WTC11 (cell line): ENCODE results near the gene TCAIM. TPM values are rescaled to one million over a fixed set of nuclear protein-coding genes. Genes with fewer than 3 reads are reported as not detected.
A peak's percentile ranks its signal among the peaks of the same experiment; 100 is the strongest.

Source experiments
- ATAC-seq: fragments of 200-7000 bp; cut with Tn5 transposase; 2 replicates; pipeline ENCODE4 v1.10.0; 2021; ENCODE audit warnings: mild to moderate bottlenecking, moderate library complexity
- CTCF ChIA-PET: fragments of 300-600 bp; sonication (Branson Sonifier 250); formaldehyde crosslinking; loops from one replicate; lab custom pipeline; 2021; ENCODE audit warnings: antibody characterized with exemption; lab: Charles Lee
- POLR2A ChIA-PET: fragments of 350-600 bp; sonication (Branson Sonifier 250); formaldehyde crosslinking; loops from one replicate; lab custom pipeline; 2021; ENCODE audit warnings: antibody characterized with exemption; lab: Charles Lee
- DNase-seq: peaks from one replicate; pipeline ENCODE4 v3.0.0; 2021; ENCODE audit warnings: low spot score
- H3K27ac Mint-ChIP-seq: 2 replicates; pipeline ENCODE4 v1.8.0; 2021; ENCODE audit warnings: mixed read lengths
- H3K27me3 Mint-ChIP-seq: 2 replicates; pipeline ENCODE4 v1.8.0; 2021; ENCODE audit warnings: low read depth, mild to moderate bottlenecking, moderate library complexity, mixed read lengths
- H3K36me3 Mint-ChIP-seq: 2 replicates; pipeline ENCODE4 v1.8.0; 2021; ENCODE audit warnings: mixed read lengths
- H3K4me1 Mint-ChIP-seq: 2 replicates; pipeline ENCODE4 v1.8.0; 2022; ENCODE audit warnings: mixed read lengths
- H3K4me3 Mint-ChIP-seq: 2 replicates; pipeline ENCODE4 v1.8.0; 2021; ENCODE audit warnings: mild to moderate bottlenecking, moderate library complexity, mixed read lengths
- H3K9me3 Mint-ChIP-seq: 2 replicates; pipeline ENCODE4 v1.8.0; 2021; ENCODE audit warnings: mixed read lengths
- CREB1 ChIP-seq: sonication (generic); formaldehyde crosslinking; IDR thresholded peaks from 2 replicates; pipeline ENCODE4 v1.8.0; 2023; ENCODE audit warnings: mild to moderate bottlenecking, missing genetic modification reagents
- FOXP1 ChIP-seq: sonication (generic); formaldehyde crosslinking; IDR thresholded peaks from 2 replicates; pipeline ENCODE4 v1.8.0; 2022; ENCODE audit warnings: missing genetic modification reagents, mild to moderate bottlenecking, moderate library complexity, borderline replicate concordance
- GTF2I ChIP-seq: fragments of 250-450 bp; sonication (Bioruptor Pico); conservative IDR thresholded peaks from 2 replicates; pipeline ENCODE4 v1.4.0; 2021; ENCODE audit warnings: mild to moderate bottlenecking
- HMGA2 ChIP-seq: fragments of 250-450 bp; sonication (Bioruptor Pico); IDR thresholded peaks from 2 replicates; pipeline ENCODE4 v1.4.0; 2021; ENCODE audit warnings: mild to moderate bottlenecking, moderate library complexity
- JAZF1 ChIP-seq: fragments of 250-450 bp; sonication (Bioruptor Pico); IDR thresholded peaks from 2 replicates; pipeline ENCODE4 v1.9.0; 2021; ENCODE audit warnings: moderate library complexity, mild to moderate bottlenecking, inconsistent platforms
- OVOL2 ChIP-seq: fragments of 250-450 bp; sonication (Bioruptor Pico); IDR thresholded peaks from 2 replicates; pipeline ENCODE4 v1.9.0; 2021; ENCODE audit warnings: mild to moderate bottlenecking, borderline replicate concordance
- PRRX2 ChIP-seq: fragments of 250-450 bp; sonication (Bioruptor Pico); IDR thresholded peaks from 2 replicates; pipeline ENCODE4 v1.8.0; 2021; ENCODE audit warnings: mild to moderate bottlenecking
- RELA ChIP-seq: sonication (generic); formaldehyde crosslinking; IDR thresholded peaks from 2 replicates; pipeline ENCODE4 v1.8.1; 2022; ENCODE audit warnings: missing genetic modification reagents, mild to moderate bottlenecking, borderline replicate concordance
- TEAD1 ChIP-seq: sonication (generic); formaldehyde crosslinking; IDR thresholded peaks from 2 replicates; pipeline ENCODE4 v1.8.0; 2022; ENCODE audit warnings: mild to moderate bottlenecking, missing genetic modification reagents
- ZNF416 ChIP-seq: fragments of 250-450 bp; sonication (Bioruptor Pico); IDR thresholded peaks from 2 replicates; pipeline ENCODE4 v1.9.0; 2021; ENCODE audit warnings: mild to moderate bottlenecking, inconsistent platforms
- total RNA-seq: library from RNA; stranded (reverse); gene quantifications from 3 replicates; pipeline ENCODE4 v1.2.3, GENCODE V29; 2021
- TF ChIP-seq, protein P1 (sequence below): sonication (generic); formaldehyde crosslinking; IDR thresholded peaks from 2 replicates; pipeline ENCODE4 v1.8.0; 2022; ENCODE audit warnings: mild to moderate bottlenecking, missing genetic modification reagents
- TF ChIP-seq, protein P2 (sequence below): sonication (generic); formaldehyde crosslinking; IDR thresholded peaks from 2 replicates; pipeline ENCODE4 v1.8.1; 2023; ENCODE audit warnings: mild to moderate bottlenecking, missing genetic modification reagents
- TF ChIP-seq, protein P3 (sequence below): sonication (generic); formaldehyde crosslinking; IDR thresholded peaks from 2 replicates; pipeline ENCODE4 v1.8.0; 2022; ENCODE audit warnings: mild to moderate bottlenecking, missing genetic modification reagents
- TF ChIP-seq, protein P4 (sequence below): sonication (generic); formaldehyde crosslinking; IDR thresholded peaks from 2 replicates; pipeline ENCODE4 v1.8.0; 2022; ENCODE audit warnings: missing genetic modification reagents
- TF ChIP-seq, protein P5 (sequence below): sonication (generic); formaldehyde crosslinking; IDR thresholded peaks from 2 replicates; pipeline ENCODE4 v1.8.1; 2022; ENCODE audit warnings: low read depth, missing genetic modification reagents, borderline replicate concordance
- TF ChIP-seq, protein P6 (sequence below): fragments of 200-600 bp; IDR thresholded peaks from 2 replicates; pipeline ENCODE4 v1.8.0; 2022; ENCODE audit warnings: antibody characterized with exemption
- TF ChIP-seq, protein P7 (sequence below): fragments of 250-450 bp; sonication (Bioruptor Pico); IDR thresholded peaks from 2 replicates; pipeline ENCODE4 v1.9.0; 2021; ENCODE audit warnings: mild to moderate bottlenecking

Gene TCAIM
- total RNA-seq, 1 experiment from 2014 or later: 18.9 TPM

DNA sequence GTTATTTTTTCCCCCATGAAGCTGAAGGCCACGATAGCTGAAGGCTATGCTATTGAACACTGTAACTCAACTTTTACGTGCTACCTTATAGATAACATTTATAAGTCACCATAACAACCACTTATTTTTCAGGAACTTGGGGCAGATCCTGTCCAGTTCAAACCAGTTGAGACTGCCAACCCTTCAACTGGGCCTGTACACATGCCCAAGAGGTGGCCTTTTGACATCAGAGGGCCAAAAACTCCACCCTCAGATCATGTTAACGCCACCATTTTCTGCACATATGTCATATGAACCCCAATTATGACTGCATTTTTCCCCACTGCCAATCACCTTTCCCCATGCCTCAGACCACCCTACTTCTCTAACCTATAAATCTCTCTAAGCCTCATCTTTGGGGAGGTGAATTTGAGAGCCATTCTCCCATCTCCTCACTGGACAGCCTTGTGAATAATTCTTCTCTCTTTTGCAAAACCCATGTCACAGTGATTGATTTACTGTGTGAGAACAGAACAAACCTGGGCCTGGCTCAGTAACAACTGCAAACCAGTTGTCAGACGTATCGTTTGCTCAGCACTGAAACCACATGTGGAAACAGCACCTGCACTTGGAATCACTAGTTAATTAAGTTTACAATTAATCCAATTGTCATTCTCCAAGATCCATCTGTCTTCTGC lies 96.4 kb downstream of the TCAIM start (continued):
- TF ChIP-seq, protein P1, sequence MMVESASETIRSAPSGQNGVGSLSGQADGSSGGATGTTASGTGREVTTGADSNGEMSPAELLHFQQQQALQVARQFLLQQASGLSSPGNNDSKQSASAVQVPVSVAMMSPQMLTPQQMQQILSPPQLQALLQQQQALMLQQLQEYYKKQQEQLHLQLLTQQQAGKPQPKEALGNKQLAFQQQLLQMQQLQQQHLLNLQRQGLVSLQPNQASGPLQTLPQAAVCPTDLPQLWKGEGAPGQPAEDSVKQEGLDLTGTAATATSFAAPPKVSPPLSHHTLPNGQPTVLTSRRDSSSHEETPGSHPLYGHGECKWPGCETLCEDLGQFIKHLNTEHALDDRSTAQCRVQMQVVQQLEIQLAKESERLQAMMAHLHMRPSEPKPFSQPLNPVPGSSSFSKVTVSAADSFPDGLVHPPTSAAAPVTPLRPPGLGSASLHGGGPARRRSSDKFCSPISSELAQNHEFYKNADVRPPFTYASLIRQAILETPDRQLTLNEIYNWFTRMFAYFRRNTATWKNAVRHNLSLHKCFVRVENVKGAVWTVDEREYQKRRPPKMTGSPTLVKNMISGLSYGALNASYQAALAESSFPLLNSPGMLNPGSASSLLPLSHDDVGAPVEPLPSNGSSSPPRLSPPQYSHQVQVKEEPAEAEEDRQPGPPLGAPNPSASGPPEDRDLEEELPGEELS (CRISPR knock-in tag): no peak
- TF ChIP-seq, protein P2, sequence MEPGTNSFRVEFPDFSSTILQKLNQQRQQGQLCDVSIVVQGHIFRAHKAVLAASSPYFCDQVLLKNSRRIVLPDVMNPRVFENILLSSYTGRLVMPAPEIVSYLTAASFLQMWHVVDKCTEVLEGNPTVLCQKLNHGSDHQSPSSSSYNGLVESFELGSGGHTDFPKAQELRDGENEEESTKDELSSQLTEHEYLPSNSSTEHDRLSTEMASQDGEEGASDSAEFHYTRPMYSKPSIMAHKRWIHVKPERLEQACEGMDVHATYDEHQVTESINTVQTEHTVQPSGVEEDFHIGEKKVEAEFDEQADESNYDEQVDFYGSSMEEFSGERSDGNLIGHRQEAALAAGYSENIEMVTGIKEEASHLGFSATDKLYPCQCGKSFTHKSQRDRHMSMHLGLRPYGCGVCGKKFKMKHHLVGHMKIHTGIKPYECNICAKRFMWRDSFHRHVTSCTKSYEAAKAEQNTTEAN (CRISPR knock-in tag): no peak

DNA sequence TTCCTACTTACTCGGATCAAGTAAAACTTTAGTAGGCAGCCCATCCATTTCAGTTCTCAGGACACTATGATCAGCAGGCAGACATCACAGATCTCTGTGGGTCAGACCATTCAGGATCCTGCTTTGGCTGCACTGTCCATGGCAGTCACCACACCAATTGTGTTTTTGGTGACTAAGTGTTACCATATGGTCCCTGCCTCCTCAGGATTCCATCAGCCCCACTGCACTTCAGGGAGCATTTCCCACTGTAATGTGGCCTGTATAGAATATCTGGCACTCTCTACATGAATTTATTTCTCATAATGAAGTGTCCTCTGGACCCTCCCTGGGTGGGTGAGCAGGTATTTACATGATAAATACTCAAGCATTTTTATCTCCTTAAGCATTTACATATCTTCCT lies 97.6 kb downstream of the TCAIM start:
- CTCF ChIA-PET: no interaction called here
- no peaks in the 10 kb centered on the region for H3K9me3 Mint-ChIP-seq
- TF ChIP-seq PRRX2 (CRISPR knock-in tag) (no peak), HMGA2 (no peak), GTF2I (no peak), FOXP1 (CRISPR knock-in tag) (no peak)
- TF ChIP-seq, protein P3, sequence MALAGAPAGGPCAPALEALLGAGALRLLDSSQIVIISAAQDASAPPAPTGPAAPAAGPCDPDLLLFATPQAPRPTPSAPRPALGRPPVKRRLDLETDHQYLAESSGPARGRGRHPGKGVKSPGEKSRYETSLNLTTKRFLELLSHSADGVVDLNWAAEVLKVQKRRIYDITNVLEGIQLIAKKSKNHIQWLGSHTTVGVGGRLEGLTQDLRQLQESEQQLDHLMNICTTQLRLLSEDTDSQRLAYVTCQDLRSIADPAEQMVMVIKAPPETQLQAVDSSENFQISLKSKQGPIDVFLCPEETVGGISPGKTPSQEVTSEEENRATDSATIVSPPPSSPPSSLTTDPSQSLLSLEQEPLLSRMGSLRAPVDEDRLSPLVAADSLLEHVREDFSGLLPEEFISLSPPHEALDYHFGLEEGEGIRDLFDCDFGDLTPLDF (CRISPR knock-in tag): no peak
- TF ChIP-seq, all 79 proteins: peak for 0
- peaks cover 3% of the 10 kb centered on the region; the same call in 1 of the 2 replicates for H3K36me3 Mint-ChIP-seq
- H3K4me3 Mint-ChIP-seq: no peak overlapping the region
- H3K27ac Mint-ChIP-seq: peak overlapping the region; percentile 19
- H3K4me1 Mint-ChIP-seq: peaks cover 10% of the 10 kb centered on the region
- no peak; the same call in 1 of the 2 replicates for ATAC-seq
- POLR2A ChIA-PET: no interaction called here
- no peak for DNase-seq
- peaks cover 2% of the 10 kb centered on the region; the same call in 1 of the 2 replicates for H3K27me3 Mint-ChIP-seq

DNA sequence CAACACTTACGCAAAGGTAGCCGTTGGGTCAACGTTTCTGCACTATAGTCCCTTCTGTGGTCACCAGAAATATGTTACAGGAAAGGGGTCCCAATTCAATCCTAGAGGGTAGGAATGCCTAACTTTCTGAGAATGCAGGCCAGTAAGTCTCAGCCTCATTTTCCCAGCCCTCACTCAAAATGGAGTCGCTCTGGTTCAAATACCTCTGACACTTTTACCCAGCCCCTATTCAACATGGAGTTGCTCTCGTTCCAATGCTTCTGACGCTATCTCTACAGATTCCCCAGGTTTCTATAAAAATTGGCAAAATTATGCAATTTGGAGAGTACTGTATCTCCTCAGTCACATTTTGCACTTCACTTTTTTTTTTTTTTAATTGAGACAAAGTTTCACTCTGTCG lies 99.2 kb downstream of the TCAIM start:
- DNase-seq (no peak), ATAC-seq (no peak)
- Mint-ChIP-seq H3K36me3 (peaks cover 11% of the 10 kb centered on the region), H3K4me3 (no peak overlapping the region), H3K27me3 (peaks cover 2% of the 10 kb centered on the region; the same call in 1 of the 2 replicates), H3K4me1 (peaks cover 10% of the 10 kb centered on the region), H3K27ac (no peak overlapping the region), H3K9me3 (no peaks in the 10 kb centered on the region)
- ChIA-PET POLR2A (no interaction called here), CTCF (no interaction called here)
- no peak for TF ChIP-seq RELA (CRISPR knock-in tag)
- TF ChIP-seq ZNF416 (CRISPR knock-in tag): no peak
- no peak for TF ChIP-seq TEAD1
- TF ChIP-seq CREB1 (CRISPR knock-in tag): no peak
- TF ChIP-seq, protein P4, sequence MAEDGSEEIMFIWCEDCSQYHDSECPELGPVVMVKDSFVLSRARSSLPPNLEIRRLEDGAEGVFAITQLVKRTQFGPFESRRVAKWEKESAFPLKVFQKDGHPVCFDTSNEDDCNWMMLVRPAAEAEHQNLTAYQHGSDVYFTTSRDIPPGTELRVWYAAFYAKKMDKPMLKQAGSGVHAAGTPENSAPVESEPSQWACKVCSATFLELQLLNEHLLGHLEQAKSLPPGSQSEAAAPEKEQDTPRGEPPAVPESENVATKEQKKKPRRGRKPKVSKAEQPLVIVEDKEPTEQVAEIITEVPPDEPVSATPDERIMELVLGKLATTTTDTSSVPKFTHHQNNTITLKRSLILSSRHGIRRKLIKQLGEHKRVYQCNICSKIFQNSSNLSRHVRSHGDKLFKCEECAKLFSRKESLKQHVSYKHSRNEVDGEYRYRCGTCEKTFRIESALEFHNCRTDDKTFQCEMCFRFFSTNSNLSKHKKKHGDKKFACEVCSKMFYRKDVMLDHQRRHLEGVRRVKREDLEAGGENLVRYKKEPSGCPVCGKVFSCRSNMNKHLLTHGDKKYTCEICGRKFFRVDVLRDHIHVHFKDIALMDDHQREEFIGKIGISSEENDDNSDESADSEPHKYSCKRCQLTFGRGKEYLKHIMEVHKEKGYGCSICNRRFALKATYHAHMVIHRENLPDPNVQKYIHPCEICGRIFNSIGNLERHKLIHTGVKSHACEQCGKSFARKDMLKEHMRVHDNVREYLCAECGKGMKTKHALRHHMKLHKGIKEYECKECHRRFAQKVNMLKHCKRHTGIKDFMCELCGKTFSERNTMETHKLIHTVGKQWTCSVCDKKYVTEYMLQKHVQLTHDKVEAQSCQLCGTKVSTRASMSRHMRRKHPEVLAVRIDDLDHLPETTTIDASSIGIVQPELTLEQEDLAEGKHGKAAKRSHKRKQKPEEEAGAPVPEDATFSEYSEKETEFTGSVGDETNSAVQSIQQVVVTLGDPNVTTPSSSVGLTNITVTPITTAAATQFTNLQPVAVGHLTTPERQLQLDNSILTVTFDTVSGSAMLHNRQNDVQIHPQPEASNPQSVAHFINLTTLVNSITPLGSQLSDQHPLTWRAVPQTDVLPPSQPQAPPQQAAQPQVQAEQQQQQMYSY (CRISPR knock-in tag): no peak
- TF ChIP-seq, protein P5, sequence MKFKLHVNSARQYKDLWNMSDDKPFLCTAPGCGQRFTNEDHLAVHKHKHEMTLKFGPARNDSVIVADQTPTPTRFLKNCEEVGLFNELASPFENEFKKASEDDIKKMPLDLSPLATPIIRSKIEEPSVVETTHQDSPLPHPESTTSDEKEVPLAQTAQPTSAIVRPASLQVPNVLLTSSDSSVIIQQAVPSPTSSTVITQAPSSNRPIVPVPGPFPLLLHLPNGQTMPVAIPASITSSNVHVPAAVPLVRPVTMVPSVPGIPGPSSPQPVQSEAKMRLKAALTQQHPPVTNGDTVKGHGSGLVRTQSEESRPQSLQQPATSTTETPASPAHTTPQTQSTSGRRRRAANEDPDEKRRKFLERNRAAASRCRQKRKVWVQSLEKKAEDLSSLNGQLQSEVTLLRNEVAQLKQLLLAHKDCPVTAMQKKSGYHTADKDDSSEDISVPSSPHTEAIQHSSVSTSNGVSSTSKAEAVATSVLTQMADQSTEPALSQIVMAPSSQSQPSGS (CRISPR knock-in tag): no peak
- TF ChIP-seq, protein P3 (CRISPR knock-in tag): no peak
- TF ChIP-seq, protein P6, sequence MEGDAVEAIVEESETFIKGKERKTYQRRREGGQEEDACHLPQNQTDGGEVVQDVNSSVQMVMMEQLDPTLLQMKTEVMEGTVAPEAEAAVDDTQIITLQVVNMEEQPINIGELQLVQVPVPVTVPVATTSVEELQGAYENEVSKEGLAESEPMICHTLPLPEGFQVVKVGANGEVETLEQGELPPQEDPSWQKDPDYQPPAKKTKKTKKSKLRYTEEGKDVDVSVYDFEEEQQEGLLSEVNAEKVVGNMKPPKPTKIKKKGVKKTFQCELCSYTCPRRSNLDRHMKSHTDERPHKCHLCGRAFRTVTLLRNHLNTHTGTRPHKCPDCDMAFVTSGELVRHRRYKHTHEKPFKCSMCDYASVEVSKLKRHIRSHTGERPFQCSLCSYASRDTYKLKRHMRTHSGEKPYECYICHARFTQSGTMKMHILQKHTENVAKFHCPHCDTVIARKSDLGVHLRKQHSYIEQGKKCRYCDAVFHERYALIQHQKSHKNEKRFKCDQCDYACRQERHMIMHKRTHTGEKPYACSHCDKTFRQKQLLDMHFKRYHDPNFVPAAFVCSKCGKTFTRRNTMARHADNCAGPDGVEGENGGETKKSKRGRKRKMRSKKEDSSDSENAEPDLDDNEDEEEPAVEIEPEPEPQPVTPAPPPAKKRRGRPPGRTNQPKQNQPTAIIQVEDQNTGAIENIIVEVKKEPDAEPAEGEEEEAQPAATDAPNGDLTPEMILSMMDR: no peak
- TF ChIP-seq, protein P7, sequence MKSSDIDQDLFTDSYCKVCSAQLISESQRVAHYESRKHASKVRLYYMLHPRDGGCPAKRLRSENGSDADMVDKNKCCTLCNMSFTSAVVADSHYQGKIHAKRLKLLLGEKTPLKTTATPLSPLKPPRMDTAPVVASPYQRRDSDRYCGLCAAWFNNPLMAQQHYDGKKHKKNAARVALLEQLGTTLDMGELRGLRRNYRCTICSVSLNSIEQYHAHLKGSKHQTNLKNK (CRISPR knock-in tag): no peak
- TF ChIP-seq OVOL2 (CRISPR knock-in tag): no peak
- no peak for TF ChIP-seq GTF2I
- TF ChIP-seq JAZF1 (CRISPR knock-in tag): no peak
